DND-41 (cell line): ENCODE results near the gene NUPR2.
A peak's percentile ranks its signal among the peaks of the same experiment; 100 is the strongest.

ENCODE experiments used
- ATAC-seq: fragments of 200-7000 bp; cut with Tn5 transposase; 3 replicates; pipeline ENCODE4 v1.9.1; 2021; ENCODE audit warnings: low read depth; ENCODE audit not compliant: insufficient read depth
- DNase-seq: peaks from one replicate; pipeline ENCODE4 v3.0.0-alpha.2; 2020
- H2AFZ ChIP-seq: 2 replicates; pipeline ENCODE4 v1.6.0; 2012; ENCODE audit warnings: low read depth, low read length
- H3K27ac ChIP-seq: 2 replicates; pipeline ENCODE4 v1.5.1; 2012; ENCODE audit warnings: low read length, inconsistent platforms
- H3K27me3 ChIP-seq: fragments of 200-600 bp; sonication (generic); 2 replicates; pipeline ENCODE4 v1.6.0; 2012; ENCODE audit warnings: low read length, mild to moderate bottlenecking, inconsistent platforms; ENCODE audit not compliant: insufficient read depth, poor library complexity
- H3K36me3 ChIP-seq: 2 replicates; pipeline ENCODE4 v1.5.1; 2012; ENCODE audit warnings: low read length, inconsistent platforms; ENCODE audit not compliant: insufficient read depth
- H3K4me1 ChIP-seq: 2 replicates; pipeline ENCODE4 v1.5.1; 2012; ENCODE audit warnings: mild to moderate bottlenecking, low read length; ENCODE audit not compliant: insufficient read depth
- H3K4me2 ChIP-seq: 2 replicates; pipeline ENCODE4 v1.6.0; 2012; ENCODE audit warnings: mild to moderate bottlenecking, moderate library complexity, low read length, inconsistent platforms; ENCODE audit not compliant: insufficient read depth
- H3K4me3 ChIP-seq, 2 experiments: fragments of 200-600 bp in 1 of 2; shearing (Covaris generic) in 1 of 2; 2 replicates each; pipeline ENCODE4 v1.5.1; 2012 to 2016; ENCODE audit warnings: inconsistent platforms in 2 of 2, low read length in 2 of 2, mild to moderate bottlenecking in 2 of 2, low read depth in 1 of 2, moderate library complexity in 1 of 2
- H3K79me2 ChIP-seq: 2 replicates; pipeline ENCODE4 v1.6.0; 2012; ENCODE audit warnings: low read length, inconsistent platforms; ENCODE audit not compliant: insufficient read depth
- H3K9ac ChIP-seq: 2 replicates; pipeline ENCODE4 v1.6.0; 2012; ENCODE audit warnings: low read depth, mild to moderate bottlenecking, inconsistent platforms, low read length, moderate library complexity
- H3K9me3 ChIP-seq: 2 replicates; pipeline ENCODE4 v1.5.1; 2012; ENCODE audit warnings: low read length, moderate library complexity, mild to moderate bottlenecking, inconsistent platforms; ENCODE audit not compliant: insufficient read depth, severe bottlenecking
- H4K20me1 ChIP-seq: 2 replicates; pipeline ENCODE4 v1.6.0; 2012; ENCODE audit warnings: low read length; ENCODE audit not compliant: insufficient read depth
- EZH2 ChIP-seq: IDR thresholded peaks from 3 replicates; pipeline ENCODE4 v1.6.1; 2012; ENCODE audit warnings: borderline replicate concordance, low read depth, mild to moderate bottlenecking, moderate library complexity, low read length, inconsistent platforms; ENCODE audit not compliant: severe bottlenecking
- TF ChIP-seq, protein P1 (sequence below): IDR thresholded peaks from 2 replicates; pipeline ENCODE4 v1.5.1; 2012; ENCODE audit warnings: borderline replicate concordance, low read length, moderate library complexity, mild to moderate bottlenecking; ENCODE audit not compliant: poor library complexity, severe bottlenecking; ENCODE audit errors: extremely low read depth

Gene NUPR2

DNA sequence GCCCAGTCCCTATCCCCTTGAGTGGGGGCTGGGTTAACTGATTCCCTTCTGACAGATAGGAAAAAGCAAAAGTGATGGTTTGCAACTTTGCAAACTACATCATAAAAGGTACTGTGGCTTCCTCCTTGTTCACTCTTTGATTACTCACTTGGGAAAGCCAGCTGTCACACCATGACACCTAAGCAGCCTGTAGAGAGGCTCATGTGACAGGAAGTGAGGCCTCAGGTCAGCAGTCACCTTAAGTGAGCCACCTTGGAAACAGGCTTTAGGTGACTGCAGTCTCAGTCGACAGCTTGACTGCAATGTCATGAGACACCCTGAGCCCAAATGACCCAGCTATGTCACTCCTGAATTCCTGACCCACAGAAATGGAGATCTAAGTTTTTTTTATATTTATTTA lies 5.6 kb downstream of the NUPR2 start:
- H3K4me2 ChIP-seq, result no peak overlapping the region
- TF ChIP-seq, protein P1, sequence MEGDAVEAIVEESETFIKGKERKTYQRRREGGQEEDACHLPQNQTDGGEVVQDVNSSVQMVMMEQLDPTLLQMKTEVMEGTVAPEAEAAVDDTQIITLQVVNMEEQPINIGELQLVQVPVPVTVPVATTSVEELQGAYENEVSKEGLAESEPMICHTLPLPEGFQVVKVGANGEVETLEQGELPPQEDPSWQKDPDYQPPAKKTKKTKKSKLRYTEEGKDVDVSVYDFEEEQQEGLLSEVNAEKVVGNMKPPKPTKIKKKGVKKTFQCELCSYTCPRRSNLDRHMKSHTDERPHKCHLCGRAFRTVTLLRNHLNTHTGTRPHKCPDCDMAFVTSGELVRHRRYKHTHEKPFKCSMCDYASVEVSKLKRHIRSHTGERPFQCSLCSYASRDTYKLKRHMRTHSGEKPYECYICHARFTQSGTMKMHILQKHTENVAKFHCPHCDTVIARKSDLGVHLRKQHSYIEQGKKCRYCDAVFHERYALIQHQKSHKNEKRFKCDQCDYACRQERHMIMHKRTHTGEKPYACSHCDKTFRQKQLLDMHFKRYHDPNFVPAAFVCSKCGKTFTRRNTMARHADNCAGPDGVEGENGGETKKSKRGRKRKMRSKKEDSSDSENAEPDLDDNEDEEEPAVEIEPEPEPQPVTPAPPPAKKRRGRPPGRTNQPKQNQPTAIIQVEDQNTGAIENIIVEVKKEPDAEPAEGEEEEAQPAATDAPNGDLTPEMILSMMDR, result no peak
- TF ChIP-seq EZH2, result no peak

DNA sequence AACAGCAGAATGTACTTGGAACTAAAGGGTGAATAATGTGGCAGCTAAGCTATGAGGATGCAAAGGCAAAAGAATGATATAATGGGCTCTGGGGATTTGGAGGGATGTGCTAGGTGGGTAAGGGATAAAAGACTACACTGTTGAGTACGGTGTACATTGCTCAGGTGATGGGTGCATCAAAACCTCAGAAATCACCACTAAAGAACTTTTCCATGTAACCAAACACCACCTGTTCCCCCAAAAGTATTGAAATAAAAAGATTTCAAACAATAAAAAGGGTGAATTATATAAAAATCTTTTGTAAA lies 8.3 kb downstream of the NUPR2 start:
- peaks cover 4% of the 10 kb centered on the region for H3K9me3 ChIP-seq
- ATAC-seq (no peak), DNase-seq (no peak)
- H3K27ac ChIP-seq, result no peak overlapping the region
- H3K79me2 ChIP-seq, result peaks cover 40% of the 10 kb centered on the region
- TF ChIP-seq, protein P1, result no peak
- TF ChIP-seq EZH2, result no peak
- no peak overlapping the region for H3K4me2 ChIP-seq
- H3K4me1 ChIP-seq, result peaks cover 29% of the 10 kb centered on the region
- H2AFZ ChIP-seq, result peak overlapping the region; percentile 91
- H3K9ac ChIP-seq, result no peak overlapping the region
- H3K36me3 ChIP-seq, result peaks cover 24% of the 10 kb centered on the region
- 0 out of 4 replicates have a peak overlapping the region, but pooled peaks of 1 of the 2 experiments have one; percentile 84 for H3K4me3 ChIP-seq
- peaks cover 29% of the 10 kb centered on the region for H4K20me1 ChIP-seq
- no peaks in the 10 kb centered on the region for H3K27me3 ChIP-seq

More for the DNA sequence above, 5.6 kb downstream of the NUPR2 start:
- Histone ChIP-seq H3K27ac (no peak overlapping the region), H4K20me1 (peaks cover 5% of the 10 kb centered on the region), H2AFZ (no peak overlapping the region), H3K9me3 (peaks cover 4% of the 10 kb centered on the region), H3K4me1 (peaks cover 8% of the 10 kb centered on the region), H3K27me3 (no peaks in the 10 kb centered on the region), H3K36me3 (no peaks in the 10 kb centered on the region), H3K79me2 (peaks cover 14% of the 10 kb centered on the region), H3K9ac (no peak overlapping the region), H3K4me3 (no peak overlapping the region)
- ATAC-seq, result no peak
- no peak for DNase-seq

DNA sequence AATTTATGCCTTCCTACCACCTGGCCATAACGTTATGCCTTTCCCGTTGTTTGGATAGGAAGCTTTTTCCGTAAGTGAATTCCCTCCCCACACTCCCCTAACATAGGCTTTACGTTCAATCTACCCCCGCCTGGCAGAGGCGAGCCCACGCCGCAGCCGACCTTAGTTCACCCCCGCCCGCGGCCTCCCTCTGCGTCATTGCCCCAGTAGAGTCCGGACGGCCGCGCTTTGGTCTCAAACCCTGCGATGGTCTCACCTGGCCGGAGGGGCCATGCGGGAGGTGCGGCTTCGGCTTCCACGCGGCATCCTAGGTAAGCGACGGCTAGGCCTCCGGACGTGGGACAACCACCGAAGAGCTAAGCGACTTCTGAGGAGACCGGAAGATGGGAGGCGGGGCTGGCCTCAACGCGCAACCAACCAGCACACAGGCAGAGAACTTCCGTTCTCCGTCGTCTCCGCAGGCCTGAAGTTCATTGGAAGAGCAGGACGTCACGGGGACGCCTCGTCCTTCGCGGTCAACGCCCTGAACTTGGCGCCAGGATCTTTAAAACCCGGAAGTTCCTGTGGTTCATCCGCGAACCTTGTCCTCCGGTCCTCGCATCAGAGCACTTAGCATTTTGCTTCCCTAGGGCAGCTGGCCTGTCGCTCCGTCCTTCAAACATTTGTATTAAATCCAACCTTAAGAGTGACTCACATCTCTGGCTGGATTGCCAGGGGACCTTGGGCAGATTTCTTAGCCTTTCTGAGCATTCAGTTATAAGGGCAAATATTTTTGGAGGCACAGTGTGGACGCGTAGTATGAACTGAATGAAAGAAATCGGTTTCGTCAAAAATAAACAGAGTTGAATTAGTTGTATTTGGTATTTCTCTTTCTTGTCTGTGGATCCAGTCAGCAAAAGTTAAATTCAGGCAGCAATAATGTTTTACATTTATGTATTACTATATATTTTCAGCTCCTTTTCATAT lies 9.8 kb downstream of the NUPR2 start, which contains the start of gene CHCHD2:
Gene CHCHD2, minus strand, starts transcription at position 369 of the 966 bp plus-strand sequence. Its CDS starts 63 bp downstream, at position 306.
- no peak for TF ChIP-seq EZH2
- TF ChIP-seq, protein P1, result no peak
- H3K9me3 ChIP-seq, result peaks cover 4% of the 10 kb centered on the region
- peaks cover 39% of the 10 kb centered on the region for H3K36me3 ChIP-seq
- H3K27ac ChIP-seq, result peak within 1 kb of the TSS; percentile 87
- no peaks in the 10 kb centered on the region for H3K27me3 ChIP-seq
- H3K4me3 ChIP-seq, result peak within 1 kb of the TSS; percentile 84 to 98
- peak within 1 kb of the TSS; percentile 84 for H3K9ac ChIP-seq
- peaks cover 43% of the 10 kb centered on the region for H3K79me2 ChIP-seq
- peaks cover 29% of the 10 kb centered on the region for H3K4me1 ChIP-seq
- peak within 1 kb of the TSS; percentile 91 for H2AFZ ChIP-seq
- H4K20me1 ChIP-seq, result peaks cover 32% of the 10 kb centered on the region
- H3K4me2 ChIP-seq, result peak within 1 kb of the TSS; percentile 81
- DNase-seq (peak; percentile 97), ATAC-seq (peak; percentile 99)
